Esophagus muscularis mucosa (tissue), 4 donors: ENCODE measurements around the gene MORC3.

ENCODE experiments used
- CTCF ChIP-seq, 3 experiments: fragments of 200-600 bp in 2 of 3; fragments of 450-650 bp in 1 of 3; sonication (generic) in 2 of 3; IDR thresholded peaks; one replicate each; pipeline ENCODE4 v1.5.1; 2017 to 2019; ENCODE audit warnings: antibody characterized with exemption in 3 of 3, mild to moderate bottlenecking in 2 of 3, moderate library complexity in 1 of 3
- EP300 ChIP-seq: sonication (generic); formaldehyde crosslinking; IDR thresholded peaks from one replicate; pipeline ENCODE4 v1.6.1; 2017; ENCODE audit warnings: antibody characterized with exemption
- POLR2A ChIP-seq: fragments of 450-650 bp; IDR thresholded peaks from one replicate; pipeline ENCODE4 v1.6.1; 2017; ENCODE audit warnings: antibody characterized with exemption, moderate library complexity, mild to moderate bottlenecking, low read depth

- TF ChIP-seq CTCF (IDR thresholded peaks at IDR 0.05) (no peak), POLR2A (no peak), EP300 (no peak)
Observed at GRCh38 chr21:36385233-36386030, 65.4 kb downstream of the MORC3 start, which contains the start of gene CHAF1B.
